Ectodermal cell (in vitro differentiated cells): ENCODE measurements around the gene COL11A2.

ENCODE experiments used
- H3K27ac ChIP-seq: 2 replicates; pipeline ENCODE4 v1.7.0; 2013; ENCODE audit warnings: mild to moderate bottlenecking, low read depth, low read length; ENCODE audit not compliant: insufficient read depth, poor library complexity, severe bottlenecking
- H3K27me3 ChIP-seq: 2 replicates; pipeline ENCODE4 v1.7.0; 2013; ENCODE audit warnings: mild to moderate bottlenecking, low read length; ENCODE audit not compliant: insufficient read depth, control insufficient read depth, poor library complexity, severe bottlenecking
- H3K36me3 ChIP-seq: one replicate; pipeline ENCODE4 v1.7.0; 2013; ENCODE audit warnings: low read length; ENCODE audit not compliant: control insufficient read depth, insufficient read depth
- H3K4me1 ChIP-seq: one replicate; pipeline ENCODE4 v1.7.0; 2013; ENCODE audit warnings: low read length; ENCODE audit not compliant: control insufficient read depth, insufficient read depth
- H3K4me3 ChIP-seq: 2 replicates; pipeline ENCODE4 v1.7.0; 2013; ENCODE audit warnings: low read depth, low read length, control low read depth; ENCODE audit not compliant: insufficient read depth
- H3K9me3 ChIP-seq: 2 replicates; pipeline ENCODE4 v1.7.0; 2013; ENCODE audit warnings: mild to moderate bottlenecking, low read length, moderate library complexity; ENCODE audit not compliant: control insufficient read depth
- WGBS, 2 experiments: methylation state at CpG; one replicate each; pipeline ENCODE4 v1.1.7; 2013; ENCODE audit warnings: missing lambda C conversion rate in 2 of 2; 5-methylcytosine and 5-hydroxymethylcytosine counted together

COL11A2 gene

GRCh38 chr6:33171016-33171879, 21.0 kb downstream of the COL11A2 start:
- Histone ChIP-seq H3K4me3 (no peak overlapping the region), H3K27me3 (no peaks in the 10 kb centered on the region), H3K9me3 (no peaks in the 10 kb centered on the region), H3K4me1 (no peaks in the 10 kb centered on the region), H3K27ac (no peak overlapping the region), H3K36me3 (no peaks in the 10 kb centered on the region)
- 85 to 88% methylated on average over 11 of the region's 11 CpGs for WGBS, 2 experiments

DNA sequence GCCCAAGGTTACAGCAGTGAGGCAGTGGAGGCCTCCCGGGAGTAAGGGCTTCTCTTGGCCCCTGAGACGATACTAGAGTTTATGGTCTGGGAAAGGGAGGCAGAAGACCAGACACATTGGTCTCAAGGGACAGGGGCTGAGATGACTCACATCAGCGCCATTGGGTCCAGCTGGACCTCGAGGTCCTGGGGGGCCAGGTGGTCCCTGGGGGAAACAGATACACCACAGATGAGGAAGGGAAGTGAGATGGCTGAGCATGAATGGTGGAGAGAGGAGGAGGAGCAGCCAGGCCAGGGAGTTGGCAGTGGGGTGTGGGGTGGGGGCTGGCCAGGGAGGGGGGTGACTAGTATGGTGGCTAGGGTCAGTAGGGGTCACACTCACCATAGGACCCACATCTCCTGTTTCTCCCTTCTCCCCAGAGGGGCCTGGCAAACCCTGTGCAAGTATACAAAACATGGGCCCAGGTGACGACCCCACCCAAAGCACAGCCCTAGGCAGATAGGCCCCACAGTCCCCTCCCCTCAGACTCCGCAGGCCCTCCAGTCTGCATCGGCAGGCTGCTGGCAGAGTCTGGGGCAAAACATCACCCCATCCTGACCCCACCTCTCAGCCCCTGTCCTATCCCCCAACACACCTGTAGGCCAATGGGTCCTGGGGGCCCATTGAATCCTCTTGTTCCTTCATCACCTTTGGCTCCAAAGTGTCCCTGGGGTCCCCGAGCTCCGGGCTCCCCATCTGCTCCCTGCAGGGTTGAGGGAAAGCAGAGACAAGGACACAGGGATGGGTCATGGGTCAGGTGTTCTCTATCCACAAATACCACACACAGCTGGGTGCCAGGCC, 21.9 kb downstream of the COL11A2 start:
- WGBS, 2 experiments: 86% methylated on average over 9 of the region's 9 CpGs
- H3K4me1 ChIP-seq: no peaks in the 10 kb centered on the region
- H3K4me3 ChIP-seq: no peak overlapping the region
- H3K9me3 ChIP-seq: no peaks in the 10 kb centered on the region
- H3K27me3 ChIP-seq: no peaks in the 10 kb centered on the region
- no peaks in the 10 kb centered on the region for H3K36me3 ChIP-seq
- H3K27ac ChIP-seq: no peak overlapping the region

DNA sequence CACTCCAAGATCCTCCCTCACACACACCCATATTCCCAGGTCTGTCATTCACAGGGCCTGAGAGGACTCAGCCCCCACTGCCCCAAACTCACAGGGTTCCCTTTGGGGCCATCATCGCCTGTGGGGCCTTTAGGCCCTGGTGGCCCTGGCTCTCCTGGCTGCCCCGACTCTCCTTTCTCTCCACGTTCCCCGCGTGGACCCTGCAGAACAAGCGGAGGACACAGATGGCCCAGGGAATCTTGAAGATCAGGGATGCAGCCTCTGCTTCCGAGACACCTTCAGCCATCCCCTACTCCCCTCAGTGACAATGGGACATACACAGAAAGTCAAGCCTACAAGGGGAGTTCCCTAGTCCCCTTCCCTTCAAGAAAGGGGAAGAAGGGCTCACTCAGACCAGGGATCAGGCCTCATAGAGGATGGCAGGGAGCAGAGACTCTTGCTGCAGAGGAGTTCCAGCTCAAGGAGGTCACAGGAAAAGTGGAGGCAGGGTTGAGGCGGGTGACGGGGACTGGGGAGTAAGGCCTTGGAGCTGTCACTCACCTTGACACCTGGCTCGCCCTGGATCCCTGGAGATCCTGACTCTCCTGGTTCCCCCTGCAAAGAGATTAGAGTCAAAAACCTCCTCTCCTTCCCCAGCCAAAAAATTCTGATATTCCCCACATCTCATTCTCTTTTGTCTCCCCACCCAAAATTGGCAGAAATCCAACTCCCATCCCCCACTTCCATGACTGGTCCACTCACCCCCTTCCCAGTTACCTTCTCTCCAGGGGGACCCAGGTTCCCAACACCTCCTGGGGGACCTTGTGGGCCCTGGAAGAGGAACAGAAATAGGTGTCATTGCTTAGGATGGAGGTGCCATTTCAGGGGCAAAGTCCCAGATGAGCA, 22.7 kb downstream of the COL11A2 start:
- Histone ChIP-seq H3K27ac (no peak overlapping the region), H3K4me1 (no peaks in the 10 kb centered on the region), H3K9me3 (no peaks in the 10 kb centered on the region), H3K4me3 (no peak overlapping the region), H3K36me3 (no peaks in the 10 kb centered on the region), H3K27me3 (no peaks in the 10 kb centered on the region)
- WGBS, 2 experiments: 90 to 92% methylated on average over 10 of the region's 10 CpGs

DNA sequence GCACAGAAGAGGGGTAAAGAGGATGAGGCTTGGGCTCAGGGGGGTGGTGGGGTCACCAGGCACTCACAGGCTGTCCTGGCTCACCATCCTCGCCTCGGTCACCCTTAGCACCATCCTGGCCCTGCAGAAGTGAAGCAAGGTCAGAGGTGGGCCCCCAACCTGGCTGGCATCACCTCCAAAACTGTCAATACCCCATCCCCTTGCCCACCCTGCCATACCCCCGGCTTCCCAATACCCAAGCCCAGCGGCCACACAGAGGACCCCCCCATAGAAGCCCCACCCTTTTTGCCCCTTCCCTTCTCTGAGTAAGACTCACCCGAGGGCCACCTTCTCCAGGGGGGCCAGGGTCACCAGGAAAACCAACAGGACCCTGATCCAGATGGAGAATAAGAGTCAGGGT, 23.6 kb downstream of the COL11A2 start:
- WGBS, 2 experiments: 66 to 69% methylated on average over 5 of the region's 5 CpGs
- no peak overlapping the region for H3K4me3 ChIP-seq
- H3K27ac ChIP-seq: no peak overlapping the region
- H3K36me3 ChIP-seq: no peaks in the 10 kb centered on the region
- H3K4me1 ChIP-seq: no peaks in the 10 kb centered on the region
- H3K9me3 ChIP-seq: no peaks in the 10 kb centered on the region
- no peaks in the 10 kb centered on the region for H3K27me3 ChIP-seq

GRCh38 chr6:33168284-33168601, 24.0 kb downstream of the COL11A2 start:
- Histone ChIP-seq H3K27me3 (no peaks in the 10 kb centered on the region), H3K9me3 (no peaks in the 10 kb centered on the region), H3K4me3 (no peak overlapping the region), H3K36me3 (no peaks in the 10 kb centered on the region), H3K4me1 (no peaks in the 10 kb centered on the region), H3K27ac (no peak overlapping the region)
- WGBS, 2 experiments: 71 to 72% methylated on average over 6 of the region's 6 CpGs

DNA sequence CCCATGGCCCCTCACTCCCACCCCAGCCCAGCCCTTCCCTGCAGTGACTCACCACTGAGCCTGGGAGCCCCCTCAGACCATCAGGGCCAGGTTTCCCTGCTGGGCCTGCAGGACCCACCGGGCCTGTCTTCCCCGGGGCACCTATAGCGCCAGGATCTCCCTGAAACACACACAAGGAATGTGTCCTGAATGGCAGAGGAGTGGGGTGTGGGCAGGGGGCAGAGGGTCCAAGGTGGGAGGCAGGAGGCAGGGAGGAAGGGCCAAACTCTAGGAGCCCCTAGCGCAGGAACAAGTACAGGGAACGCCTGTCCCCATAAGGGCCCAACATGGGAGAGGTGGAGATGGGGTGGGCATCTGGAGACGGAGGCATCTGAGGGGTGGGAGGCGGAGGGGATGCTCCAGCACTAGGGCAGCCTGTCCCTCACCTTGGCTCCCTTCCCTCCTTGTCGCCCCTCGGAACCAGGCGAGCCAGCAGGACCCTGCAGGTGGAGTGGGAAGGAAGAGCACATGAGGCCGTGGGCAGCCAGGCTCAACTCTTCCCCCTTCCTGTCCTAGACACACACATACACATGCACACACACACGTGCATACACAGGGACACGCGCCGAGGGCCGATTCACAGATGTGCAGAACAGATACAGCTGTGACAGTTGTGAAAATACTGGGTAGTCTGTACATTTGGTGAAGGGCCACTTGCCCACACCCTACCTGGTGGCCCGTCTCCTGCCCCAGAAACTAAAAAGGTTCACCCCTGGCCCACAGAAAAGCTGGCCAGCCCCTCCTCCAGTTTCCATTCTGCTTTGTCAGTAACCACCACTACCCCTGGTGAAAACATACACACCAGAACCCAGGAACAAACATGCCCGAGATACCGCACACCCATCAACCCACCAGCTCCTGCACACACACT, 24.6 kb downstream of the COL11A2 start:
- no peaks in the 10 kb centered on the region for H3K27me3 ChIP-seq
- H3K4me3 ChIP-seq: no peak overlapping the region
- 90% methylated on average over 19 of the region's 19 CpGs for WGBS, 2 experiments
- H3K9me3 ChIP-seq: no peaks in the 10 kb centered on the region
- no peaks in the 10 kb centered on the region for H3K36me3 ChIP-seq
- H3K4me1 ChIP-seq: no peaks in the 10 kb centered on the region
- no peak overlapping the region for H3K27ac ChIP-seq

GRCh38 chr6:33166811-33167210, 25.5 kb downstream of the COL11A2 start:
- no peaks in the 10 kb centered on the region for H3K36me3 ChIP-seq
- no peak overlapping the region for H3K4me3 ChIP-seq
- peaks cover 7% of the 10 kb centered on the region for H3K27me3 ChIP-seq
- no peaks in the 10 kb centered on the region for H3K9me3 ChIP-seq
- H3K27ac ChIP-seq: no peak overlapping the region
- WGBS, 2 experiments: 88 to 90% methylated on average over 5 to 7 of the region's 7 CpGs
- H3K4me1 ChIP-seq: no peaks in the 10 kb centered on the region

DNA sequence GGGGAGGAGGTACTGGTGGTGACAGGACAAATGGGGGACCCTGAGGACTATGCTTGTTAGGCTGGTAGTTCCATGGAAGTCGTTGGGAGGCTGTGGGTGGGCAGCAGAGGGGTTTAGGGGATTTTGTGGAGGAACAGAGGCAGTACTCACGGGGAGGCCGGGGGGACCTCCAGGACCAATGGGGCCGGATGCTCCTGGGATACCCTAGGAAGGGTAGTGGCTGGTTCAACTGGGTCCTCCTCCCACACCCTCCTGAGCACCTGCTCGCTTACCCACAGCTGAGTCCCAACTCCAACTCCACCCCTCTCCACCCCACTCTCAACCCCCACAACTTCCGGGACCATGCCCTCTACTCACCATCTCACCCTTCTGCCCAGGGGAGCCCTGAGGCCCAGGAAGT, 25.9 kb downstream of the COL11A2 start:
- Histone ChIP-seq H3K4me1 (no peaks in the 10 kb centered on the region), H3K36me3 (no peaks in the 10 kb centered on the region), H3K4me3 (no peak overlapping the region), H3K9me3 (no peaks in the 10 kb centered on the region), H3K27me3 (peaks cover 10% of the 10 kb centered on the region), H3K27ac (no peak overlapping the region)
- WGBS, 2 experiments: 85% methylated on average over 6 of the region's 6 CpGs

DNA sequence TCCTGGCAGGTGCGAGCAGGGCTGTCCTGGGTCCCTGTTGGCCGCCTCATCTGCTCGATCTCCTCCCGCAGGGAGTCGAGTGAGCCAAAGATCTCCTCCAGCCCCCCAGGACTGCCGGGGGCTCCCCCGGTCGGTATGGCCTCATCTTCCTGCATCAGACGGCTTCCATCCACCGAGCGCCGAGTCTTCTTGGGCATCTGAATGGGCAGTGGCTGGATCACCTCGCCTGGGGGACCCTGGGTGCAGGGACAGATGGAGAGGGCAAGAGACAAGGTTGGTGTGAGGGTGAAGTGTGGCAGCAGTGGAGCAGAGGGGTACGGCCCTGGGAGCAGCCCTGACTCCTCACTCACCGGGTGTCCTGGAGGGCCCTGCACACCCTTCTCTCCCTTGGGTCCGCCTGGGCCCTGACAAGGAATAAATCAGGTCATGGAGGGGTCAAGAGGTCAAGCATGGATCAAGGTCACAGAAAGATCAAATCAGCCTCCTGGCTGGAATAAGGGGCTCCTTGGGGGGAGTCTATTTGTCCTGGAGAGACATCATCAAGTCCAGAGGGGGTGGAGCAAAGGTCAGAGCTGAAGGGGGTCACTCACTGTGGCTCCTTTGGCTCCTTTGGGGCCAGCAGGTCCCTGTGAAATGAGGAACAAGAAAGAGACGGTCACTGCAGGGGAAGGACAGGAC, 26.5 kb downstream of the COL11A2 start:
- Histone ChIP-seq H3K27ac (no peak overlapping the region), H3K27me3 (peaks cover 16% of the 10 kb centered on the region), H3K36me3 (no peaks in the 10 kb centered on the region), H3K4me3 (no peak overlapping the region), H3K9me3 (no peaks in the 10 kb centered on the region), H3K4me1 (no peaks in the 10 kb centered on the region)
- WGBS, 2 experiments: 91 to 93% methylated on average over 17 of the region's 17 CpGs
